ENCODE data around the gene KIAA1755.

Gene KIAA1755

DNA sequence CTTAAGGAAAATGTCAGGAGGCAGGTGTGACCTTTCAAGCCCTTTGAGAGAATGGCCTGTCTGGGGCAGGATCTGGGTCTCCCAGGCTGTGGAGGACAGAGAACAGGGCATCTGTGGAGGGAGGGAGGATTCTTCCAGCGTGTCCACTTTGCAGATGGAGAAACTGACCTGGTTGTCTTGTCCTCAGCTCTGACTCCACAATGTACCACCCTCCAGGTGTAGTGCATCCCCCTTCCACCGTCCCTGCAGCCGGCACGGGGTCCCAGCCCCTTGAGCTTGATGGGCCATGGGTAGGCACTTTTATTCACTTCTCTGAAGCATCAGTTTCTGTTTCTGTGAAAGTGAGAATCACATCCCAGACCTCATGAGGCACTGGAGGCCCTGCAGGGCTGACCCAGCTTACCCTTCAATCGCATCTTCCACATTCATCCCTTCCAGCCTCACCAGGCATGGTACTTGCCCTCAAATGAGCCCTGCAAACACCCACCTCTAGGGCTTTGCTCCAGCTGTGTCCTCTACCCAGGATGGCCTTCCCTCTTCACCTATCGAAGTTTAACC lies 90.8 kb downstream of the KIAA1755 start:
- Histone ChIP-seq H3K9me3 (no peaks in the 10 kb centered on the region), H3K36me3 (no peaks in the 10 kb centered on the region), H3K4me1 (peaks cover 4% of the 10 kb centered on the region; the same call in 1 of the 2 replicates), H3K4me3 (ENCODE audit: low read depth, low read length) (no peak overlapping the region), H3K27me3 (no peaks in the 10 kb centered on the region)
- DNase-seq, result no peak
- TF ChIP-seq, protein P1, sequence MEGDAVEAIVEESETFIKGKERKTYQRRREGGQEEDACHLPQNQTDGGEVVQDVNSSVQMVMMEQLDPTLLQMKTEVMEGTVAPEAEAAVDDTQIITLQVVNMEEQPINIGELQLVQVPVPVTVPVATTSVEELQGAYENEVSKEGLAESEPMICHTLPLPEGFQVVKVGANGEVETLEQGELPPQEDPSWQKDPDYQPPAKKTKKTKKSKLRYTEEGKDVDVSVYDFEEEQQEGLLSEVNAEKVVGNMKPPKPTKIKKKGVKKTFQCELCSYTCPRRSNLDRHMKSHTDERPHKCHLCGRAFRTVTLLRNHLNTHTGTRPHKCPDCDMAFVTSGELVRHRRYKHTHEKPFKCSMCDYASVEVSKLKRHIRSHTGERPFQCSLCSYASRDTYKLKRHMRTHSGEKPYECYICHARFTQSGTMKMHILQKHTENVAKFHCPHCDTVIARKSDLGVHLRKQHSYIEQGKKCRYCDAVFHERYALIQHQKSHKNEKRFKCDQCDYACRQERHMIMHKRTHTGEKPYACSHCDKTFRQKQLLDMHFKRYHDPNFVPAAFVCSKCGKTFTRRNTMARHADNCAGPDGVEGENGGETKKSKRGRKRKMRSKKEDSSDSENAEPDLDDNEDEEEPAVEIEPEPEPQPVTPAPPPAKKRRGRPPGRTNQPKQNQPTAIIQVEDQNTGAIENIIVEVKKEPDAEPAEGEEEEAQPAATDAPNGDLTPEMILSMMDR (IDR thresholded peaks at IDR 0.05; ENCODE audit: low read depth, low read length), result no peak

DNA sequence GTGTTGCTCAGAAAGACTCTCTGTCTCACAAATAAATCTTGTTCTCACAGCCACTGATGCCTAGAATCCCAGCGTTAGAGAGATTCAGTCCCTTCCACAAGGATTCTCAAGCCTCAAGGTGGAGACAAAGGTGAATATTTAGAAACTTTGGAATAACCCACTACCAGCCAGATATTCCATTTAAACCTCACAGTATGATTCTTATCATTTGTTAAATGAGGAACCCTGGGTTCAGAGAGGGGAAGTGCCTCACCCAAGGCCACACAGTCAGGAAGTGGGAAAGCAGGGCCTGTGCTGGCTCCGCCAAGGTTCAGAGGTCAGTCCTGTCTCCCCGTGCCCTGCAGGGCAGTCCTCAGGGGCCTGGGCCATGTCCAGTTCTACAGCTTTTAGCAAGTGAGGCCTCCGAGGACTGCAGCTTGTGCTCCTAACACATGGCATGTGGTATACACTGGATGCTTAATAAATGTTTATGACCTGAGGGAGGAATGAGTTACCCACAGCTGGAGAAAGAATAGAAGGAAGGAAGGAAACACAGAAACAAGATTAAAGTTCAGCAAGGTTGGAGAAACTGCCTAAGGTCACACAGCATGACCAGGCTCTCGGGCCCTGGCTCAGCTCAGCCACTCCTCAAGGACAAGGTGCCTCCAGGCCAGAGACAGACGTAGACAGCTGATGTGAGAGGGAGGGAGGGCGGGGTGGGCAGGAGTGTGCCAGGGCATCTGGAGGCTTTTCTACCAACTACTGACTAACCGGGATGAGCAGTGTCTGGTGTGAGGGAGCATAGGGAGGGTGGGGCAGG lies 91.5 kb downstream of the KIAA1755 start:
- Histone ChIP-seq H3K9me3 (no peaks in the 10 kb centered on the region), H3K4me3 (ENCODE audit: low read depth, low read length) (no peak overlapping the region), H3K36me3 (no peaks in the 10 kb centered on the region), H3K27me3 (no peaks in the 10 kb centered on the region), H3K4me1 (peaks cover 4% of the 10 kb centered on the region; the same call in 1 of the 2 replicates)
- TF ChIP-seq, protein P1 (IDR thresholded peaks at IDR 0.05; ENCODE audit: low read depth, low read length), result no peak
- no peak for DNase-seq

DNA sequence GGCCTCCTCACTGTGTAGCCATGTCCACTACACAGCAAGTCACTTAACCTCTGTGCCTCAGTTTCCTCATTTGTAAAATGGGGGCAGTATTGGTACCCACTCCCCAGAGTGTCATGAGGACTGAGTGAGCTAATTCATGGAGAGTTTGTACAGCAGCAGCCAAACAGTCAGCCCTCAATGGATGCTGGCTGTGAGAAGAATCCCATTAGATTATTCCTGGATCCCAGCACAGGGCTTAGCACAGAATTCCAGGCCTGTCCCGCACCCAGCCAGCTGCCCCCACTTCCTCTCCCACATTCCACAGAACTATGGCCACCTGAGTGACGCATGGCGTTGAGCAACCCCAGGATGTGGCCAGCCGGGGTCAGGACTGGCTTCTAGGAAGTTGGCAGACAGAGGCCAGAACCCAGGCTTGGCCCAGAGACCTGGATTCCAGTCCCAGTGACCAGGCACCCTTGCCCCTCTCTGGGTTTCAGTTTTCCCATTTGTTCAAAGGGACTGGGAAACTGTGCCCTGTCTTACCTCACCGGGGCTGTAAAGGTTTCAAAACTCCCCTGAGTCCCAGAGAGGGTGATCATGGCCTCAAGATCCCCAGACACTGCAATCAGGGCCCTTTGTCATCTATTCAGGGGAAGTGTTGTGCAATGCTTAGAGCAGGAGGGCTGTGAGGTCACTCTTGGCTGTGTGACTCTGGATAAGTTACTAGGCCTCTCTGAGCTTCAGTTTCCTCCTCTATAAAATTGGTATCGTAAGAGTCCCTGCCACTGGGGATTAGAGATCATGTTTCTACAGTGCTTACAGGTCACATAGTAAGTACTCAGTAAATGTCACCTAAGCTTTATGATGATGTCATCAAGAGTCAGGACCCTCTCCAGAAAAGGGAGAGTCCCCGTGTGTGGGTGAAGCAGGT lies 92.4 kb downstream of the KIAA1755 start:
- no peak overlapping the region for H3K4me3 ChIP-seq (ENCODE audit: low read depth, low read length)

DNA sequence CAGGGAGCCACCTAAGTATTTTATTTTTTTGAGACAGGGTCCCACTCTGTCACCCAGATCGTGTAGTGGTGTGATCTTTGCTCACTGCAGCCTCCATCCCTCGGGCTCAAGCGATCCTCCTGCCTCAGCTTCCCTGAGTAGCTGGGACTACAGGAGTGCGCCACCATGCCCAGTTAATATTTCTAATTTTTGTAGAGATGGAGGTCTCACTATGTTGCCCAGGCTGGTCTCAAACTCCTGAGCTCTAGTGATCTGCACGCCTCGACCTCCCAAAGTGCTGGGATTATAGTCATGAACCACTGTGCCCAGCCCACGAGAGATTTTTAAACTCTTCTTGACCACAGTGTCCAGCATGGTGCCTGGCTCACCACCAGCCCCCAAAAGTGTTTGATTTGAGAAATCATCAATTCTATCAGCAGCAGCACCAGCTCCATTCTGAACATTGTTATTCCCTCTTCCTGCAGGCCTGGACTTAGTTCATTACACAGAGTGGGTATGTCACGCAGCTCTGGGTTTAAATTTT lies 93.1 kb downstream of the KIAA1755 start:
- peaks cover 4% of the 10 kb centered on the region; the same call in 1 of the 2 replicates for H3K4me1 ChIP-seq
- no peak for DNase-seq
- no peaks in the 10 kb centered on the region for H3K36me3 ChIP-seq
- no peaks in the 10 kb centered on the region for H3K27me3 ChIP-seq
- H3K9me3 ChIP-seq, result no peaks in the 10 kb centered on the region
- no peak overlapping the region for H3K4me3 ChIP-seq (ENCODE audit: low read depth, low read length)
- TF ChIP-seq, protein P1 (IDR thresholded peaks at IDR 0.05; ENCODE audit: low read depth, low read length), result no peak

More for the DNA sequence above, 92.4 kb downstream of the KIAA1755 start:
- H3K36me3 ChIP-seq, result no peaks in the 10 kb centered on the region
- no peaks in the 10 kb centered on the region for H3K27me3 ChIP-seq
- TF ChIP-seq, protein P1 (IDR thresholded peaks at IDR 0.05; ENCODE audit: low read depth, low read length), result no peak
- no peaks in the 10 kb centered on the region for H3K9me3 ChIP-seq
- peaks cover 4% of the 10 kb centered on the region; the same call in 1 of the 2 replicates for H3K4me1 ChIP-seq
- DNase-seq, result no peak

DNA sequence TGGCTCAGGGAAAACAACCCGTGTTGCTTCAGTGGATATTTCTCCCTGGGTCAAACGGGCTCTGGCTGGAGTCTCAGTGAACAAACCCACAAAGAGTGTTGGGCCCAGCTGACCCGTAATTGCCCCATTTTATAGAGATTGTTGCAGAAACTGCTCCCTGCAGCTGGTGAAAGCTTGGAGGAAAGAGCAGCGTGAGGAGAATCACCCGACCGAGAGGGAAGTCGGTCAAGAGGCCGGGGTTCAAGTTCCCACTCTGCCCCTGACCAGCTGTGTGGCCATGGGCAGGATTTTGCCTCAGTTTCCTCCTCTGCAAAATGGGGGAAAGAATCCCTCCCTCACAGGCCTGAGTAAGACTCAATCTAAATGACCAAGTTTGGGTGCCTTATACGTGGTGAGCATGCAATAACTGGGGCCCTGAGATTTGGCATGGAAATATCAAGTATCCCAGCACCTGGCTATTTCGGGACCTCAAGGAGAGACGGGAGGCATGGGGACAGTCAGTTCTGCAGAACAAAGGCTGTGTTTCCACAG lies 93.8 kb downstream of the KIAA1755 start:
- H3K4me3 ChIP-seq (ENCODE audit: low read depth, low read length), result no peak overlapping the region
- no peaks in the 10 kb centered on the region for H3K9me3 ChIP-seq
- TF ChIP-seq, protein P1 (IDR thresholded peaks at IDR 0.05; ENCODE audit: low read depth, low read length), result no peak
- H3K36me3 ChIP-seq, result no peaks in the 10 kb centered on the region
- H3K4me1 ChIP-seq, result peaks cover 2% of the 10 kb centered on the region; the same call in 1 of the 2 replicates
- no peaks in the 10 kb centered on the region for H3K27me3 ChIP-seq
- no peak for DNase-seq

Measured in BE2C (cell line).